Measurements from ENCODE around the gene NLRC5.
"Not testable (repeated sequence)": the region's sequence is repeated elsewhere in the genome, so short reads cannot be mapped to it uniquely, and the experiment has no call there.

NLRC5 gene

GRCh38 chr16:57060323-57061083, 71.1 kb downstream of the NLRC5 start:
- Histone ChIP-seq H3K27ac (peak overlapping the region in 11 of 21 experiments; percentile 7 to 79 (median 63)), H3K4me3 (no peak overlapping the region)

- no peak overlapping the region for H3K4me3 ChIP-seq
- H3K27ac ChIP-seq: peak overlapping the region in 16 of 21 experiments; percentile 7 to 81 (median 54)
Observed at GRCh38 chr16:57061084-57061905, 71.9 kb downstream of the NLRC5 start.

- Histone ChIP-seq H3K27ac (peak overlapping the region in 2 of 21 experiments; percentile 65 to 75), H3K4me3 (no peak overlapping the region)
Observed at GRCh38 chr16:57062329-57062728, 73.0 kb downstream of the NLRC5 start.

- not testable (repeated sequence) for H3K27ac ChIP-seq
Observed at GRCh38 chr16:57063189-57063588, 73.8 kb downstream of the NLRC5 start.

GRCh38 chr16:57064995-57065394, 75.6 kb downstream of the NLRC5 start:
- no peak overlapping the region for H3K27ac ChIP-seq
- no peak overlapping the region for H3K4me3 ChIP-seq

More at GRCh38 chr16:57063189-57063588, 73.8 kb downstream of the NLRC5 start:
- not testable (repeated sequence) for H3K4me3 ChIP-seq

GRCh38 chr16:57066625-57067024, 77.3 kb downstream of the NLRC5 start:
- no peak overlapping the region for H3K4me3 ChIP-seq
- H3K27ac ChIP-seq: no peak overlapping the region

- Histone ChIP-seq H3K27ac (no peak overlapping the region), H3K4me3 (no peak overlapping the region)
Observed at GRCh38 chr16:57067347-57067746, 78.0 kb downstream of the NLRC5 start.

- Histone ChIP-seq H3K27ac (no peak overlapping the region), H3K4me3 (no peak overlapping the region)
Observed at GRCh38 chr16:57069053-57069452, 79.7 kb downstream of the NLRC5 start.

GRCh38 chr16:57069635-57070370, 80.4 kb downstream of the NLRC5 start:
- no peak overlapping the region for H3K27ac ChIP-seq

GRCh38 chr16:57070424-57070823, 81.1 kb downstream of the NLRC5 start:
- Histone ChIP-seq H3K4me3 (no peak overlapping the region), H3K27ac (no peak overlapping the region)

More at GRCh38 chr16:57069635-57070370, 80.4 kb downstream of the NLRC5 start:
- H3K4me3 ChIP-seq: no peak overlapping the region

GRCh38 chr16:57071081-57071732, 81.8 kb downstream of the NLRC5 start:
- H3K27ac ChIP-seq: not testable (repeated sequence)

GRCh38 chr16:57071831-57072582, 82.7 kb downstream of the NLRC5 start:
- Histone ChIP-seq H3K4me3 (no peak overlapping the region), H3K27ac (peak overlapping the region in 1 of 21 experiments; percentile 22)

More at GRCh38 chr16:57071081-57071732, 81.8 kb downstream of the NLRC5 start:
- not testable (repeated sequence) for H3K4me3 ChIP-seq

- no peak overlapping the region for H3K27ac ChIP-seq
- H3K4me3 ChIP-seq: no peak overlapping the region
Observed at GRCh38 chr16:57072616-57073275, 83.4 kb downstream of the NLRC5 start.

GRCh38 chr16:57077714-57078113, 88.4 kb downstream of the NLRC5 start:
- Histone ChIP-seq H3K27ac (no peak overlapping the region), H3K4me3 (no peak overlapping the region)

GRCh38 chr16:57081744-57082143, 92.4 kb downstream of the NLRC5 start:
- H3K4me3 ChIP-seq: no peak overlapping the region

GRCh38 chr16:57082664-57083063, 93.3 kb downstream of the NLRC5 start:
- Histone ChIP-seq H3K4me3 (no peak overlapping the region), H3K27ac (no peak overlapping the region)

More at GRCh38 chr16:57081744-57082143, 92.4 kb downstream of the NLRC5 start:
- H3K27ac ChIP-seq: no peak overlapping the region

GRCh38 chr16:57083485-57084126, 94.2 kb downstream of the NLRC5 start:
- Histone ChIP-seq H3K27ac (no peak overlapping the region), H3K4me3 (no peak overlapping the region)

- peak overlapping the region in 1 of 21 experiments; percentile 39 for H3K27ac ChIP-seq
Observed at GRCh38 chr16:57084257-57084770, 95.0 kb downstream of the NLRC5 start.

More at GRCh38 chr16:57084257-57084770, 95.0 kb downstream of the NLRC5 start:
- no peak overlapping the region for H3K4me3 ChIP-seq
